ENCODE results near the gene SLC47A2. TPM values are rescaled to one million over a fixed set of nuclear protein-coding genes. Genes with fewer than 3 reads are reported as not detected.

The SLC47A2 gene
- total RNA-seq, 1 experiment from 2014 or later: 38.9 TPM

DNA sequence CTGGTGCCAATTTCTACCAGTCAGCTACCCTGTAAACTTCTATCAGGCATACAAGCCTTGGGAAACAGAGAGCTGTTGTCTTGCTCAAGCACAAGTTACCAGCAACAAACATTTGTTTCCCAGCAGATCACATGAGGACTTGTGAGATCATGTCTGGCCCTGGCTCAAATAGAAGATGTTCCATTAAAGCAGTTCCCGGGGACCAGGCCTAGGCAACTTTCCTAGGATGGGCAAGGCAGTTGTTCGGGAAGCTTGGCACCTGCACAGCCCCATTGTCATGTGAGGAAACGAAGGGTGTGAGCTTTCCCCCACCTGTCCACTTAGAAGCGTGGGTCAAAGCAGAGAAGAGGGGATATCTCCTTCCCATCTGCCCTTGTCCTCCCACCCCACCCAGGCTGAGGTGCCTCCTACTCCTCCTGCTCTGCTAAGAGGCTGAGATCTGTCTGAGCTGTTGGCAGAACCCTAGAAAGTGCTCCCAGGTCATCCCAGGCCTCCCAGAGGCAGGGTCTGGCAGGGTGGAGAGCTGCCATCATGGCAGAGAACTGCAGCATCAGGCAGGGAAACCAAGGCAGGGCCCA is 11.2 kb upstream of the SLC47A2 start:
- Histone ChIP-seq H3K79me2 (ENCODE audit: low read depth) (no peaks in the 10 kb centered on the region), H3K9me3 (ENCODE audit: insufficient read depth, low read depth) (no peaks in the 10 kb centered on the region), H3K27me3 (ENCODE audit: insufficient read depth, low read depth) (no peaks in the 10 kb centered on the region), H3K9me2 (ENCODE audit: insufficient read depth) (no peaks in the 10 kb centered on the region), H3K4me3 (no peak overlapping the region), H3K4me2 (peak overlapping the region; percentile 44), H3K36me3 (ENCODE audit: low read depth) (no peaks in the 10 kb centered on the region), H3K27ac (peak overlapping the region; percentile 70), H3F3A (ENCODE audit: insufficient read depth, low read depth) (peaks cover 54% of the 10 kb centered on the region), H3K4me1 (replicated peaks; ENCODE audit: insufficient read depth) (peaks cover 64% of the 10 kb centered on the region), H2AFZ (no peak overlapping the region), H4K20me1 (ENCODE audit: insufficient read depth) (no peaks in the 10 kb centered on the region)
- POLR2A ChIA-PET (ENCODE audit: unreplicated experiment): interaction anchor here (0.6 to 1.6 kb wide), 7 partner anchors 10 to 404 kb away, joined by 3 to 22 read pairs (median 5); partner anchors contain the start of genes ALDH3A1 and ALDH3A2
- BruUV-seq (replicated peaks): no TSS peak
- TF ChIP-seq, protein P1, sequence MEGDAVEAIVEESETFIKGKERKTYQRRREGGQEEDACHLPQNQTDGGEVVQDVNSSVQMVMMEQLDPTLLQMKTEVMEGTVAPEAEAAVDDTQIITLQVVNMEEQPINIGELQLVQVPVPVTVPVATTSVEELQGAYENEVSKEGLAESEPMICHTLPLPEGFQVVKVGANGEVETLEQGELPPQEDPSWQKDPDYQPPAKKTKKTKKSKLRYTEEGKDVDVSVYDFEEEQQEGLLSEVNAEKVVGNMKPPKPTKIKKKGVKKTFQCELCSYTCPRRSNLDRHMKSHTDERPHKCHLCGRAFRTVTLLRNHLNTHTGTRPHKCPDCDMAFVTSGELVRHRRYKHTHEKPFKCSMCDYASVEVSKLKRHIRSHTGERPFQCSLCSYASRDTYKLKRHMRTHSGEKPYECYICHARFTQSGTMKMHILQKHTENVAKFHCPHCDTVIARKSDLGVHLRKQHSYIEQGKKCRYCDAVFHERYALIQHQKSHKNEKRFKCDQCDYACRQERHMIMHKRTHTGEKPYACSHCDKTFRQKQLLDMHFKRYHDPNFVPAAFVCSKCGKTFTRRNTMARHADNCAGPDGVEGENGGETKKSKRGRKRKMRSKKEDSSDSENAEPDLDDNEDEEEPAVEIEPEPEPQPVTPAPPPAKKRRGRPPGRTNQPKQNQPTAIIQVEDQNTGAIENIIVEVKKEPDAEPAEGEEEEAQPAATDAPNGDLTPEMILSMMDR (conservative IDR thresholded peaks at IDR 0.05): no peak
- no peak for TF ChIP-seq EZH2 (IDR thresholded peaks at IDR 0.05; ENCODE audit: low read depth)
- peak in 1 of 2 experiments; percentile 54 for DNase-seq
- CTCF ChIA-PET: interaction anchor here (1.0 to 1.7 kb wide), 4 partner anchors 13 to 35 kb away, joined by 4 to 9 read pairs (median 4); no protein-coding TSS in a partner anchor
- intact Hi-C loops (cut with micrococcal nuclease; ENCODE audit: unreplicated experiment): loop anchor here (1.0 kb wide), 2 partner anchors 21 to 26 kb away; partner anchors contain the start of gene ALDH3A1

DNA sequence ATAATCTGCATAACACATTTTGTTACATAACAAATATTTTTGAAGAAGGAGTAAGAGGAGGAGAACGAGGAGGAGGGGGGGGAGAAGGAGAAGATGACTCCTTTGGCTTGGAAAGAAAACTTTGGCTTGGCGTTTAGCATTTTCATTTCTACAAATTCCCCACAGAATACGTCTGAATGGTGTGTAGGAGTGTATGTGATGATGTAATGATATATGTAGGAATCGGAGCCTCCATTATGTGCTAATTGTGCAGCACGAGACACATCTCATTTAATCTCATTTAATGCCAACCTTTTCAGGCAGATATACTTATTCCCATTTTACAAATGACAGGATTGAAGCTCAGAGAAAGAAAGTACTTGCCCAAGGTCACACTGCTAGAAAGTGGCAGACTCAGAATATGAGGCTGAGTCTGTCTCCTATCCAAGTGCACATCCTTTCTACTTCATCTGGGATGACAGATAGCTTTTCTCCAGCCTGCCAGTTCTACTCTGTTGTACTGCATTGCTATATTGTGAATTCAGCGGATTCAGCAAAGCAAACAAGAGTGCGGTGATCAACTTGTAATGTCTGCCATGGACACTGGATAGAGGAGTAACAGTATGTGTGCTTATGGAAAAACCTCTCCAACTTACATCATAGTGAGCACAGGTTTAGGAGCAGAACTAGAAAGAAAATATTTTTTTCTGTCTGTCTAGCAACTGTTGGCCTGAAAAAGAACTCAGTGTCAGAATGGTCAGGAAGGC is 10.4 kb upstream of the SLC47A2 start:
- POLR2A ChIA-PET (ENCODE audit: unreplicated experiment): no interaction called here
- TF ChIP-seq, protein P1 (conservative IDR thresholded peaks at IDR 0.05): no peak
- TF ChIP-seq EZH2 (IDR thresholded peaks at IDR 0.05; ENCODE audit: low read depth): no peak
- Histone ChIP-seq H3K9me3 (ENCODE audit: insufficient read depth, low read depth) (no peaks in the 10 kb centered on the region), H3K9me2 (ENCODE audit: insufficient read depth) (no peaks in the 10 kb centered on the region), H3K4me1 (replicated peaks; ENCODE audit: insufficient read depth) (peaks cover 71% of the 10 kb centered on the region), H3F3A (ENCODE audit: insufficient read depth, low read depth) (peaks cover 54% of the 10 kb centered on the region), H2AFZ (no peak overlapping the region), H4K20me1 (ENCODE audit: insufficient read depth) (no peaks in the 10 kb centered on the region), H3K79me2 (ENCODE audit: low read depth) (no peaks in the 10 kb centered on the region), H3K27ac (peak overlapping the region; percentile 70), H3K27me3 (ENCODE audit: insufficient read depth, low read depth) (no peaks in the 10 kb centered on the region), H3K36me3 (ENCODE audit: low read depth) (no peaks in the 10 kb centered on the region), H3K4me3 (no peak overlapping the region), H3K4me2 (peak overlapping the region; percentile 44)
- no TSS peak for BruUV-seq (replicated peaks)
- DNase-seq: no peak
- intact Hi-C loops (cut with micrococcal nuclease; ENCODE audit: unreplicated experiment): no loop called here
- CTCF ChIA-PET: interaction anchor here (1.1 kb wide), 1 partner anchor 25 kb away, joined by 4 read pairs; no protein-coding TSS in a partner anchor

DNA sequence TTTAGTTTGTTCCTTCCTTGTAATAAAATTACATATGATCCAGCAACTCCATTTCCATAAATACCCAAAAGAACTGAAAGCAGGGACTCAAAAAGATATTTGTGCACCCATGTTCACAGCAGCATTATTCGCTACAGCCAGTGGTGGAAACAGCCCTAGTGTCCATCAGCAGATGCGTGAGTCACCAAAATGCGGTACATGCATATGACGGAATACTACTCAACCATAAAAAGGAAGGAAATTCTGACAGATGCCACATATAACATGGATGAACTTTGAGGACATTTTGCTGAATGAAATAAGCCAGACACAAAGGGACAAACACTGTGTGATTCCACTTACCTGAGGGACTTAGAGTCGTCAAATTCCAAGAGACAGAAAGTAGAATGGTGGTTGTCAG is 9.1 kb upstream of the SLC47A2 start:
- ChIA-PET POLR2A (ENCODE audit: unreplicated experiment) (interaction anchor here (0.6 to 0.7 kb wide), 2 partner anchors 12 to 466 kb away, joined by 3 to 27 read pairs; no protein-coding TSS in a partner anchor), CTCF (interaction anchor here (1.1 kb wide), 1 partner anchor 28 kb away, joined by 4 read pairs; no protein-coding TSS in a partner anchor)
- no peaks in the 10 kb centered on the region for H3K36me3 ChIP-seq (ENCODE audit: low read depth)
- no peak overlapping the region for H2AFZ ChIP-seq
- TF ChIP-seq, protein P1 (conservative IDR thresholded peaks at IDR 0.05): no peak
- no peak for TF ChIP-seq EZH2 (IDR thresholded peaks at IDR 0.05; ENCODE audit: low read depth)
- no TSS peak for BruUV-seq (replicated peaks)
- no peak overlapping the region for H3K4me3 ChIP-seq
- no peaks in the 10 kb centered on the region for H3K27me3 ChIP-seq (ENCODE audit: insufficient read depth, low read depth)
- H4K20me1 ChIP-seq (ENCODE audit: insufficient read depth): no peaks in the 10 kb centered on the region
- no peaks in the 10 kb centered on the region for H3K79me2 ChIP-seq (ENCODE audit: low read depth)
- peaks cover 62% of the 10 kb centered on the region for H3F3A ChIP-seq (ENCODE audit: insufficient read depth, low read depth)
- H3K4me2 ChIP-seq: peak overlapping the region; percentile 69
- H3K4me1 ChIP-seq (replicated peaks; ENCODE audit: insufficient read depth): peaks cover 84% of the 10 kb centered on the region
- H3K9me3 ChIP-seq (ENCODE audit: insufficient read depth, low read depth): no peaks in the 10 kb centered on the region
- no peaks in the 10 kb centered on the region for H3K9me2 ChIP-seq (ENCODE audit: insufficient read depth)
- DNase-seq: no peak
- intact Hi-C loops (cut with micrococcal nuclease; ENCODE audit: unreplicated experiment): no loop called here
- H3K27ac ChIP-seq: peak overlapping the region; percentile 72
